Stomach smooth muscle (tissue), 2 donors: ENCODE results near the gene CAPNS2.

Experiments
- H3K27ac ChIP-seq: one replicate; pipeline ENCODE4 v1.7.0; 2013; ENCODE audit warnings: mild to moderate bottlenecking, low read length, inconsistent platforms
- H3K27me3 ChIP-seq, 2 donors: one replicate each; pipeline ENCODE4 v1.7.0; 2013; ENCODE audit warnings: low read length in 2 of 2; ENCODE audit not compliant: insufficient read depth in 2 of 2, control insufficient read depth in 1 of 2
- H3K36me3 ChIP-seq, 2 donors: one replicate each; pipeline ENCODE4 v1.7.0; 2013; ENCODE audit warnings: low read length in 2 of 2; ENCODE audit not compliant: control insufficient read depth in 2 of 2, insufficient read depth in 2 of 2
- H3K4me1 ChIP-seq: one replicate; pipeline ENCODE4 v1.7.0; 2013; ENCODE audit warnings: low read length; ENCODE audit not compliant: control insufficient read depth, insufficient read depth
- H3K4me3 ChIP-seq, 2 donors: one replicate each; pipeline ENCODE4 v1.7.0; 2013; ENCODE audit warnings: low read length in 2 of 2
- H3K9ac ChIP-seq, 2 donors: one replicate each; pipeline ENCODE4 v1.7.0; 2013; ENCODE audit warnings: low read length in 2 of 2, mild to moderate bottlenecking in 1 of 2
- H3K9me3 ChIP-seq, 2 donors: one replicate each; pipeline ENCODE4 v1.7.0; 2013; ENCODE audit warnings: low read length in 2 of 2; ENCODE audit not compliant: control insufficient read depth in 2 of 2
- donor health status: healthy.
- donor health status: Pancreatic carcinoma.

The CAPNS2 gene

DNA sequence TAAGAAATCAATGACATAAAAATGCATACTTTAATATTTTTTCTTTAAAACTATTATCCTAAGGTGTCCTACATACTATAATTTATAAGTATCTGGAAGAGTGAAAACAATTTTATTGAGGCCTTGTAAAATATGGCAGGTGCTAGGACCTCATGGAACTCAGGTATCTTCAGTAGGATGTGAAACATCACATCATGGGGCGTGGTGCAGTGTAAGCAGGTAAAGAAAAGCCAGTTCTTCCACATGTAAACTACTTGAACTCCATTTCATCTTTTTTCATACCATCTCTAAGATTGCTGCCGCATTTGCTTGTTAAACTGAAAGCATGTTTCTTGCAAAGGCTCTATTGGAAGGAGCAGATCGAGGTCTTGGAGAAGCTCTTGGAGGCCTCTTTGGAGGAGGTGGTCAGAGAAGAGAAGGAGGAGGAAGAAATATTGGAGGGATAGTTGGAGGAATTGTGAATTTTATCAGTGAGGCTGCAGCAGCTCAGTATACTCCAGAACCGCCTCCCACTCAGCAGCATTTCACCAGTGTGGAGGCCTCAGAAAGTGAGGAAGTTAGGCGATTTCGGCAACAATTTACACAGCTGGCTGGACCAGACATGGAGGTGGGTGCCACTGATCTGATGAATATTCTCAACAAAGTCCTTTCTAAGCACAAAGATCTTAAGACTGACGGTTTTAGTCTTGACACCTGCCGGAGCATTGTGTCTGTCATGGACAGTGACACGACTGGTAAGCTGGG is at the start of gene CAPNS2:
TSS of gene CAPNS2 (plus strand) at position 253 of the 744 bp plus-strand sequence. CDS start at position 326, 73 bp downstream.
- no peaks in the 10 kb centered on the region for H3K27me3 ChIP-seq
- no peak within 1 kb of the TSS for H3K27ac ChIP-seq
- no peak within 1 kb of the TSS for H3K4me3 ChIP-seq
- no peaks in the 10 kb centered on the region for H3K36me3 ChIP-seq
- H3K4me1 ChIP-seq, result peaks cover 11% of the 10 kb centered on the region
- no peak within 1 kb of the TSS for H3K9ac ChIP-seq
- no peaks in the 10 kb centered on the region for H3K9me3 ChIP-seq

DNA sequence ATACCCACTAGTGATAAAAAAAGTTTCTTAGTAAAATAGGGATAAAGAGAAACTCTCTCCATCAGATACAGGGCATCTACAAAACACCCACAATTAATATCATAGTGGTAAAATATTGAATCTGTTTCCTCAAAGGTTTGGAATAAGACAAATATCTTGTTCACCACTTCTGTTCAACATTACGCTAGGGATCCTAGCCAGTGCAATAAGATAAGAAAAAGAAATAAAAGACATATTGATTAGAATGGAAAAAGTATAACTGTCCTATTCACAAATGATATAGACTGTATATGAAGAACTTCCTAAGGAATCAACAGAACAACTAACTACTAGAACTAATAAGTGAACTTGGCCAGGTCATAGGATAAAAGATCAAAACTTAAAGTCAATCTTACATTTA is 44.7 kb upstream of the CAPNS2 start:
- no peak overlapping the region for H3K4me3 ChIP-seq
- H3K9me3 ChIP-seq, result no peaks in the 10 kb centered on the region
- H3K4me1 ChIP-seq, result no peaks in the 10 kb centered on the region
- no peaks in the 10 kb centered on the region for H3K36me3 ChIP-seq
- H3K9ac ChIP-seq, result no peak overlapping the region
- H3K27ac ChIP-seq, result no peak overlapping the region
- H3K27me3 ChIP-seq, result no peaks in the 10 kb centered on the region

DNA sequence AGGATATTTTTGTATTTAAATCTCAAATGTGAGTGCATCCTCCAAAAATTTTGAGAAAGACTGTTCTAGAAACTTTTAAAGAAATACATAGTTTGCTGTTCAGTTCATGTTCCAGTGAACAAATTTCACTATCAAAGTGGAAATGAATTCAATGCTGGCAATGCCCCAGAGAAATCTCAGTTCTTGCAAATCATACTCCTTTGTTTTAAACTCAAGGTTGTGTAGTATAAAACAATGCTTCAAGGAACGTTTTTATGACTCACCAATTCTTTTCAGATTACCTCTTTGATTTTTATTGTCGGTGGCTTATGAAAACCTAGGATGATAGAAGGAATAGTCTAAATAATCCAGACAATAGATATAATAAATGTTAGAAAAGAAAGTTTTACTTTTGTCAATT is 40.0 kb upstream of the CAPNS2 start:
- no peak overlapping the region for H3K27ac ChIP-seq
- no peaks in the 10 kb centered on the region for H3K36me3 ChIP-seq

DNA sequence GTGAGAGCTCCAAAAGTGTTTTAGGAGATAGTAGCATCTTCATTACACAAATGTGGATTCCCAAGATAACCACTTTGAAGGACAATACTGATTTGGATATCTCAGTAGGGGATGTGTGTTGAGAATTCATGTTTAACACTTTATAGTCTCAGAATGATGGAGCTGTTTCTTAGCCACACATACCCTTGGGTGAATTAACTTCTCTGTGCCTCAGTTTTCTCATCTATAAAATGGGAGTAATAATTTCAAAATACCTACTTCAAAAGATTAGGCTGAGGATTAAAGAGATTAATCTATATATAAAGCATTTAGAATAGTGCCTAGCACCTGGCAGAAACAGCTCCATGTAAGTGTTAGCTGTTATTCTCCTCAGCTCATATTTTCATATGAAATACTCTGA is 38.6 kb upstream of the CAPNS2 start:
- no peaks in the 10 kb centered on the region for H3K27me3 ChIP-seq
- no peak overlapping the region for H3K4me3 ChIP-seq
- H3K4me1 ChIP-seq, result no peaks in the 10 kb centered on the region
- no peak overlapping the region for H3K9ac ChIP-seq
- no peak overlapping the region for H3K27ac ChIP-seq
- H3K9me3 ChIP-seq, result no peaks in the 10 kb centered on the region
- no peaks in the 10 kb centered on the region for H3K36me3 ChIP-seq

More for the DNA sequence above, 40.0 kb upstream of the CAPNS2 start:
- H3K9ac ChIP-seq, result no peak overlapping the region
- no peaks in the 10 kb centered on the region for H3K9me3 ChIP-seq
- no peaks in the 10 kb centered on the region for H3K27me3 ChIP-seq
- no peaks in the 10 kb centered on the region for H3K4me1 ChIP-seq
- no peak overlapping the region for H3K4me3 ChIP-seq

DNA sequence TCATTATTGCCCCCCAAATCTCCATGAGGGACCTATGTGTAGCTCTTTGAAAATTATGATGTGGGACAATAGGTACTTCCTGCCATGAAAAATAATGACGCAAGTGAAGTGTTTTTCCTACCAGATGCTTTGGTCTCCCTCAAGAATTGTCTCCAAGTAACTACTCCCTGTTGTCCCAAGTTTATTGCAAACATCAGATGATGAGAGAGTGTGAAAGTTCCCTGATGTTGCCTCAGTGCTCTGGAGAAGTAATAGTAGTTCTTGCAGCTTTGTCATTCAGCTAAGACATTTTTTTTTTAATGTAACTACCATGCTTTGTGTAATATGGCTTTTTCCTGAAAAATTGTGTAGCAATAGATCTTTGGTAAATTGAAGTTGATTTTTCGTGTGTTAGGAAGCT is 37.5 kb upstream of the CAPNS2 start:
- Histone ChIP-seq H3K9ac (no peak overlapping the region), H3K4me3 (no peak overlapping the region), H3K36me3 (no peaks in the 10 kb centered on the region), H3K27ac (no peak overlapping the region), H3K27me3 (no peaks in the 10 kb centered on the region), H3K4me1 (no peaks in the 10 kb centered on the region), H3K9me3 (no peaks in the 10 kb centered on the region)

DNA sequence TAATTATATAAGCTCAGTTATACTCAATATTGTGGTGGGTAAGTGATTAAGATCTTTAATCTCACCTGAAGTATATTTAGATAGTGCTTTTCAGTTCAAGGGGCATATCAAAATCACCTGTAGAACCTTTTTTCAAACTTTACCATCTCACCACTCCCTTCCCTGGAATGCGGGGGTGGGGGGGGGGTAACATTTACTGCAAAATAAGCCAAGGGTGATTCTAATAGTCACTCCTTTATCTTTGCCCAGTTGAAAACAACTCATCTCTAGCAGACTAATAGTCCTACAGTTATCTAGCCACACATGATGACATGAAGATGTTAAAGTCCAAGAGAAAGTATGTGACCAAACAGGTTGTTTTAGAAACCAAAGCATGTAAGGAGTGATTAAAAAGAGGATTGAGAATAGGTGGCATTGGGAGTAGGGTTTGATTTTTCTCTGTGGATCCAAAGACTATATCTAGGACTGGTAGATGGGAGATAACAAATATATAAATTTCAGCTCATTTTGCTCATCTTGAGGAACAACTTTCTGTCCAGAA is 36.1 kb upstream of the CAPNS2 start:
- no peaks in the 10 kb centered on the region for H3K36me3 ChIP-seq
- no peaks in the 10 kb centered on the region for H3K27me3 ChIP-seq
- H3K4me3 ChIP-seq, result no peak overlapping the region
- H3K27ac ChIP-seq, result no peak overlapping the region
- H3K9me3 ChIP-seq, result no peaks in the 10 kb centered on the region
- H3K9ac ChIP-seq, result no peak overlapping the region
- no peaks in the 10 kb centered on the region for H3K4me1 ChIP-seq

DNA sequence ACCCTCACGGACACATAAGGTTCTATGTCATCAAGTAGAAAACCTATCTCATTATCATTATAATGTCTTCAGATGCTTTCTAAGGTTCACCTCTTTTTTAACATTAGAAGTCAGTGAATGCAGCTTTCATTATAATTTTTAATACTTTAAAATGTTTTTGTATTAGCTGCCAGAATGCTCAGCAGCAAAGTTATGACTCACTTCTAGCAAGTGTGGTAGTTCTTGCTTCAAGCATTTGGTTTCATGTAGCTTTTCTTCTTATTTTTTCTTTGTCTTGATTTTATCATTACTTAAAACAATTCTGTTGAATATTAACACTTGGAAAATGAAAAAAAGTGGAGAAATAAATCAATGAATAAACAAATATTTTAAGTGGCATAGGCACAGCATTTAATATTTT is 34.3 kb upstream of the CAPNS2 start:
- H3K9me3 ChIP-seq, result no peaks in the 10 kb centered on the region
- H3K36me3 ChIP-seq, result no peaks in the 10 kb centered on the region
- no peaks in the 10 kb centered on the region for H3K27me3 ChIP-seq
- no peaks in the 10 kb centered on the region for H3K4me1 ChIP-seq
- no peak overlapping the region for H3K27ac ChIP-seq
- no peak overlapping the region for H3K4me3 ChIP-seq
- H3K9ac ChIP-seq, result no peak overlapping the region

DNA sequence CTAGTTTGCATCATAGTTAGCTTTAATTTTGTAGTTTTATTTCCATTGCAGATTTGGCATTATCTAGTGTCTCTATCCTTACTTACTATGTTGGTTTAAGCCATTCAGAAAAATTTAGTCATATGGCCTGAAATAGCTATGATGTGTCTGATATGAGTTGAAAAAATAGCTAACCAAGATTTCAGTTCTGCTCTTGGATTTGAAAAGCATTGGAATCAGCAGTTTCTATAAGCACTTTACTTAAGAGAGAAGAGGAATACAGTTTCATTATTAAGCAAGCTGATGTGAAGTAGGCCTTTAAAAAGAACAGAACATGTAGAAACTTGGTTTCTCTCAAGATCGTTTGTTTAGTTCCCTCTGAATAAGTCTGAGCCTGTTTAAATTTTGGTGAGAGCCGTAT is 31.7 kb upstream of the CAPNS2 start:
- no peaks in the 10 kb centered on the region for H3K9me3 ChIP-seq
- H3K27me3 ChIP-seq, result no peaks in the 10 kb centered on the region
- H3K4me1 ChIP-seq, result no peaks in the 10 kb centered on the region
- H3K9ac ChIP-seq, result no peak overlapping the region
- no peak overlapping the region for H3K27ac ChIP-seq
- no peaks in the 10 kb centered on the region for H3K36me3 ChIP-seq
- no peak overlapping the region for H3K4me3 ChIP-seq

DNA sequence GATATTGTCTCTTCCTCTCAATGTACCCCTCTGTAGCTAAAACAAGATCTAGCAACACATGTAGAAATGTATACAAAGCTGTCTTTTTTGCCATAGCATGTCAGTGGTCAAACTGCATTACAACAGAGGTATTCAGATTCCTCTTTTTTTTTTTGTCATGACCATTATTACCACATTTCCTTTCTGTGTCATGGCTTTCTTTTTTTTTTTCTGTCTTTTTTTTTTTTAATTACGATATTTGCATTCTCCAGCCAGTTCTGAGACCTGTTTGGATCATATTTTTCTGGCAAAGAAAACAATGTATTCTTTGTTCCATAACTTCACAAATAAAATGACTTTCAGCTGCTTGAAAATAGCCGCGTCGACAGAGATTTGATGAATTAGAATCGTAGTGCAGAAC is 27.4 kb upstream of the CAPNS2 start:
- no peak overlapping the region for H3K9ac ChIP-seq
- H3K9me3 ChIP-seq, result no peaks in the 10 kb centered on the region
- H3K27ac ChIP-seq, result no peak overlapping the region
- H3K36me3 ChIP-seq, result no peaks in the 10 kb centered on the region
- no peak overlapping the region for H3K4me3 ChIP-seq
- H3K27me3 ChIP-seq, result no peaks in the 10 kb centered on the region
- peaks cover 3% of the 10 kb centered on the region for H3K4me1 ChIP-seq

DNA sequence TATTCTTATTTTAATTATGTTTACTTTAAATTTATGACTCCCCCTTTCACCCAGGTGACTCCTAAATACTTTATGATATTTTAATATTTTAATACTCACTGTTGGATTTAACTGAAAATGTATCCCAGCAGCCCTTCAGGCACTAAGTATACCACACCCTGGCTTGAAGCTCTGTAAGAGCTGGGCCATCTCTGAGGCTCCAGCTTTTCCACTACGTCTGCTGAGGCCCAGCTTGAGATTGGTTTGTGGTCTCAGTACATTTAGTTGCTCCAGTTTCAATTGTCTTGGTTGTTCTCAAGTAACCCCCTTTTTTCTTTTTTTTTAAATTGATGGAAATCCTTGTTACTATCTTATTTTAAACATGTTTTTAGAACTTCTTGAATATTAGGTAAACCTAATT is 27.0 kb upstream of the CAPNS2 start:
- Histone ChIP-seq H3K9ac (no peak overlapping the region), H3K36me3 (no peaks in the 10 kb centered on the region), H3K9me3 (no peaks in the 10 kb centered on the region), H3K4me1 (peaks cover 3% of the 10 kb centered on the region), H3K27ac (no peak overlapping the region), H3K4me3 (no peak overlapping the region), H3K27me3 (no peaks in the 10 kb centered on the region)

DNA sequence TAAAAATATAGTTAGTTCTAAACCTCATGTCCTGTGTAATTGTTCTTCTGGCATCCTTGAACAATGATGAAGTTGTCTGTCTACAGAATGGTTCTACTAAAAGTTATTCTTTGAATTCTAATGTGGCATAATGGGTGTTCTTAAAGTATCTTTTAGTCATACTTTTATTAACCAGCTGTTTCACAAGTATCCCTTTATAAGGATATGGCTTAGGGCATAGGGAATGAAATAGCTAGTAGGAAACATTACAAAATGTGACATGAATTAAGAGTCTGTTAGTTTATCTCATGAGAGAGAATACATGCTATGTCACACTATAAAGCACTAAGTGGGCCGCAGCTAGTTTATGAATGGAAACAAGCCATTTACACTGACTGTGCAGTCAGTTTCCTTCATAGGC is 26.3 kb upstream of the CAPNS2 start:
- no peak overlapping the region for H3K27ac ChIP-seq
- no peaks in the 10 kb centered on the region for H3K36me3 ChIP-seq
- H3K9me3 ChIP-seq, result no peaks in the 10 kb centered on the region
- H3K4me3 ChIP-seq, result no peak overlapping the region
- peaks cover 3% of the 10 kb centered on the region for H3K4me1 ChIP-seq
- no peaks in the 10 kb centered on the region for H3K27me3 ChIP-seq
- no peak overlapping the region for H3K9ac ChIP-seq
